ENCODE results near the gene RAI1.

- TF ChIP-seq POU6F1 (CRISPR knock-in tag; IDR thresholded peaks at IDR 0.05; ENCODE audit: borderline replicate concordance, low read depth) = no peak
- no peak for TF ChIP-seq PATZ1 (CRISPR knock-in tag; IDR thresholded peaks at IDR 0.05; ENCODE audit: borderline replicate concordance)
- no peak for TF ChIP-seq ESRRG (CRISPR knock-in tag; IDR thresholded peaks at IDR 0.05)
- TF ChIP-seq GLIS3 (CRISPR knock-in tag; IDR thresholded peaks at IDR 0.05) = no peak
- no peak for TF ChIP-seq RARB (CRISPR knock-in tag; IDR thresholded peaks at IDR 0.05)
- TF ChIP-seq CREB5 (CRISPR knock-in tag; IDR thresholded peaks at IDR 0.05; ENCODE audit: low read depth) = no peak
- no peak for TF ChIP-seq CSDC2 (CRISPR knock-in tag; IDR thresholded peaks at IDR 0.05)
- TF ChIP-seq ZFP30 (CRISPR knock-in tag; IDR thresholded peaks at IDR 0.05) = no peak
- no peak for TF ChIP-seq ZFP3 (CRISPR knock-in tag; IDR thresholded peaks at IDR 0.05)
- no peak for TF ChIP-seq PPARA (CRISPR knock-in tag; IDR thresholded peaks at IDR 0.05; ENCODE audit: borderline replicate concordance)
- TF ChIP-seq ZC3H10 (CRISPR knock-in tag; IDR thresholded peaks at IDR 0.05) = no peak
Measured at GRCh38 chr17:17845046-17845775, 164.0 kb downstream of the RAI1 start.

Data from SK-N-SH treated with all-trans-retinoic acid at 6 μM for 48 hours (cell line).